GM19023 (cell line): ENCODE results near the gene MAD1L1.

Experiments
- ATAC-seq: cut with Tn5 transposase; IDR thresholded peaks from one replicate; pipeline ENCODE4 v1.9.1; 2021; ENCODE audit warnings: mild to moderate bottlenecking, moderate library complexity; ENCODE audit not compliant: unreplicated experiment

MAD1L1 gene

GRCh38 chr7:1813394-1814088 lies 419.2 kb downstream of the MAD1L1 start:
- no peak for ATAC-seq

- ATAC-seq = no peak
These were observed 420.0 kb downstream of the MAD1L1 start for GRCh38 chr7:1812509-1813393.

GRCh38 chr7:1811850-1812508 lies 420.8 kb downstream of the MAD1L1 start:
- no peak for ATAC-seq

- ATAC-seq = no peak
These were observed 421.5 kb downstream of the MAD1L1 start for GRCh38 chr7:1810961-1811849.

GRCh38 chr7:1810521-1810920 lies 422.2 kb downstream of the MAD1L1 start:
- no peak for ATAC-seq

GRCh38 chr7:1809601-1810258 lies 423.0 kb downstream of the MAD1L1 start:
- no peak for ATAC-seq

- ATAC-seq = no peak
These were observed 423.7 kb downstream of the MAD1L1 start for GRCh38 chr7:1809070-1809469.

- no peak for ATAC-seq
These were observed 424.7 kb downstream of the MAD1L1 start for GRCh38 chr7:1807821-1808600.

- no peak for ATAC-seq
These were observed 426.4 kb downstream of the MAD1L1 start for GRCh38 chr7:1806354-1806753.

GRCh38 chr7:1804310-1804709 lies 428.4 kb downstream of the MAD1L1 start:
- ATAC-seq = no peak

GRCh38 chr7:1802899-1803298 lies 429.8 kb downstream of the MAD1L1 start:
- ATAC-seq = no peak

GRCh38 chr7:1800902-1801301 lies 431.8 kb downstream of the MAD1L1 start:
- ATAC-seq = no peak

GRCh38 chr7:1798191-1798590 lies 434.6 kb downstream of the MAD1L1 start:
- ATAC-seq = no peak

- no peak for ATAC-seq
These were observed 437.7 kb downstream of the MAD1L1 start for GRCh38 chr7:1794888-1795542.

GRCh38 chr7:1787681-1788235 lies 445.0 kb downstream of the MAD1L1 start:
- ATAC-seq = no peak

GRCh38 chr7:1787241-1787640 lies 445.5 kb downstream of the MAD1L1 start:
- no peak for ATAC-seq

- ATAC-seq = no peak
These were observed 446.9 kb downstream of the MAD1L1 start for GRCh38 chr7:1785839-1786238.

GRCh38 chr7:1781369-1781768 lies 451.4 kb downstream of the MAD1L1 start:
- ATAC-seq = no peak

- ATAC-seq = no peak
These were observed 453.3 kb downstream of the MAD1L1 start for GRCh38 chr7:1779445-1779844.
